HG03039 (cell line): ENCODE measurements around the gene OR5AK2.
"Not testable (repeated sequence)": the region's sequence is repeated elsewhere in the genome, so short reads cannot be mapped to it uniquely, and the experiment has no call there.

ENCODE experiments used
- ATAC-seq: cut with Tn5 transposase; IDR thresholded peaks from one replicate; pipeline ENCODE4 v1.9.1; 2021; ENCODE audit warnings: mild to moderate bottlenecking, moderate library complexity; ENCODE audit not compliant: unreplicated experiment

OR5AK2 gene

DNA sequence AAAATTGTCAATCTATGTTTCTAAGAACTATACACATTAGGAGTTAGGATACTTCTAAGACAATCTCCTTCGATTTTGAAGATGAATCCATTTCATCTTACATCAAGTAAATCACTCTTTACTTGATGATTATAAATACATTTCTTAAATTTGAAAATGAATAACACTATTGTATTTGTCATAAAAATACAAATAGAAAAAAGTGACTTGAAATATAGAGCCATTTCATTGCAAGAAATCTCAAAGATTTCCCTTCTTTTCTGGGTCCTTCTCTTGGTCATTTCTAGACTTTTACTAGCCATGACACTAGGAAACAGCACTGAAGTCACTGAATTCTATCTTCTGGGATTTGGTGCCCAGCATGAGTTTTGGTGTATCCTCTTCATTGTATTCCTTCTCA is at the start of gene OR5AK2:
Gene OR5AK2, plus strand, starts transcription at position 301 of the 400 bp plus-strand sequence. Its CDS starts 0 bp downstream, at position 301.
- no peak for ATAC-seq

GRCh38 chr11:56945526-56945925 is 43.2 kb upstream of the OR5AK2 start:
- ATAC-seq, result not testable (repeated sequence)

DNA sequence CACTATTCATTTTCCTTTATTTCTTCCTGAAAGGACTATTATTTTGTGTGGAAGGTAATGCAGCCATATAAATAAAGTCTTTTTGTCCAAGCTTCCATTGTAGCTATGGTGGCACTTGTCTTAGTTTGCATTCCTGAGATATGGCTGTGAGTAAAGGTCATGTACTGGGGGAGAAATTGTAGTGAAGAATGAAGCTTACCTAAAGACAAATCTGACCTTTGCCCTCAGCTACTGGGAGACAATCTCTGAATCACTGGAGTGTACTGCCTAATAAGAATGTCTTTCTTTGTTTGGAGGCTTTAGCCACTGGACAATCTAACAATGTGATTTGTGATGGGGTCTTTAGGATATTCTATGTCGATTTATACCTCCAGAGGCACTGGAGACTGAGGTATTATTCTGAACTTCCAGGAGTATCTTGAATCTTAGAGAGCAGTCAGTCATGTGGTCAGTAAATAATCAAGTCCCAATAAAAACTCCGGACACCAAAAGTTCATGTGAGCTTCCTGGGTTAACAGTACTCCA is 39.7 kb upstream of the OR5AK2 start:
- ATAC-seq, result no peak

GRCh38 chr11:56950510-56950909 is 38.2 kb upstream of the OR5AK2 start:
- ATAC-seq, result no peak

GRCh38 chr11:56953907-56954306 is 34.8 kb upstream of the OR5AK2 start:
- ATAC-seq, result not testable (repeated sequence)

- ATAC-seq, result no peak
Observed at GRCh38 chr11:56961609-56962008, 27.1 kb upstream of the OR5AK2 start.

DNA sequence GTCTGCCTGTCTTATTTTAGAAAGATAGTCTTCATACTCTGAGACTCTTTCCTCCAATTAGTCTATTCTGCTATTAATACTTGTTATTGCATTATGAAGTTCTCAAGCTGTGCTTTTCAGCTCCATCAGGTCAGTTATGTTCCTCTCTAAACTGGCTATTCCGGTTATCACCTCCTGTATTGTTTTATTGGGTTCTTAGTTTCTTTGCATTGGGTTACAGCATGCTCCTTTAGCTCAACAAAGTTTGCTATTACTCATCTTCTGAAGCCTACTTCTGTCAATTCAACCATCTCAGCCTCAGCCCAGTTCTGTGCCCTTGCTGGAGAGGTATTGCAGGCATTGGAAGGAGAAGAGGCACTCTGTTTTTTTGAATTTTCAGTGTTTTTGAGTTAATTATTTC is 21.0 kb upstream of the OR5AK2 start:
- ATAC-seq, result no peak

DNA sequence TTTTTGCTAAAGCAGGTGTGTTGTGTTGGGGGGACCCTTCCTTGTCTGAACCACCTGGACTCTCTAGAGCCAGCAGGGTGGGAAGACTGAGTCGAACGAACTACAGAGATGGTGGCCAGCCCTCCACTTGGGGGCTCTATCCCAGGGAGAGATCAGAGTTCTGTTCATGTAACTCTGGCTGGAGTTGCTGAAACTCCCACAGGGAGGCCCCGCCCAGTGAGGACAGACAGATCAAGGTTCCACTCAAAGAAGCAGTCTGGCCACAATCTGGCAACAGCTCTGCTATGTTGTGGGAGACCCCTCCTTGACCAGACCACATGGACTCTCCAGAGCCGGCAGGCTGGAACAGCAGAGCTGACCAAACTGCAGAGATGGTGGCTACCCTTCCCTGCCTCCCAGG is 20.2 kb upstream of the OR5AK2 start:
- no peak for ATAC-seq

GRCh38 chr11:56977314-56977713 is 11.4 kb upstream of the OR5AK2 start:
- ATAC-seq, result no peak

DNA sequence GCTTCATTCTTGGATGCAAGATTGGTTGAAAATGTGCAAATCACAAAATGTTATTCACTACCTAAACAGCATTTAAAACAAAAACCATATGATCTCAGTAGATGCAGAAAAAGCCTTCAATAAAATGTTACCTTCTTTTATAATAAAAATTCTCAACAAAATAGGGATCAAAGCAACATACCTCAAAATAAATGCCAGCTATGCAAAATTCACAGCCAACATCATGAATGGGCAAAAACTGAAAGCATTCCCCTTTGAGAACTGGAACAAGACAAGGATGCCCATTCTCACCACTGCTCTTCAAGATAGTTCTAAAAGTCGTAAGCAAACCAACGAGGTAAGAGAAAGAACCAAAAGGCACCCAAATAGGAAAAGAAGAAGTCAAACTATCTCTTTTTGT is 2.0 kb downstream of the OR5AK2 start:
- ATAC-seq, result no peak

GRCh38 chr11:56994532-56994931 is 5.8 kb downstream of the OR5AK2 start:
- ATAC-seq, result no peak

DNA sequence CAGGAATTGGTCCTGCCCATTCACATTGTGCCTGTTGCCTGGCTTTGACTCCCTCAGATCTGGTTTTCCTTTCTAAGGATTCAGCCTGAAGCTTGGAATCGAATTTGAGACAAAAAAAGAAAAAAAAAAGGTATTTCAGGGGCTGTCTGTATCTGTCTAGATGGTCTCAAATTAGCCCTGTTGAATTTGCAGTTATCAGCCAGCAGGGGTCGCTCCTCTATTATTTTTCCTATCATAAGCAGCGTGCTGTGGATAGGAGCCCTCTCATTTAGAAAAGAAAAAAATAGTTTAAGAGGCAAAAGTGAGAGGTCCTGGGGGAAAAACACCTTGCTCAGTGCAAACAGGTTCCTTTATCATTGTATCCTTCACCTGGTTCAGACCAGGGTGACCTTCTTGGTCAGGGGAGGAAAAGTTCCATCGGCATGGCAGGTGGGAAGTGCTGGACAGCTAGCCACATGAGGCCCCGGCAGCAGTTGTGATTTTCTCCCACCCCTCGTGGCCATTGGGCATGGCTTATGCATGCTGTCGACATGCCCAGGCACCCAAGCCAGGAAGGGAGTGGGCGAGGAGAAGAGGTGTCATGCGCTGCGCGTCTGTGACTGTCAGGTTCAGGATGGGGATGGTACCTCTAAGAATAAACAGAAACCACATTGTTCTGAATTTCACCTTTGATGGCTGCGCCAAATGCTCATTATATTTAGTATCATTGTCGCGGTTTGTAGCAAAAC is 13.1 kb downstream of the OR5AK2 start:
- ATAC-seq, result no peak

DNA sequence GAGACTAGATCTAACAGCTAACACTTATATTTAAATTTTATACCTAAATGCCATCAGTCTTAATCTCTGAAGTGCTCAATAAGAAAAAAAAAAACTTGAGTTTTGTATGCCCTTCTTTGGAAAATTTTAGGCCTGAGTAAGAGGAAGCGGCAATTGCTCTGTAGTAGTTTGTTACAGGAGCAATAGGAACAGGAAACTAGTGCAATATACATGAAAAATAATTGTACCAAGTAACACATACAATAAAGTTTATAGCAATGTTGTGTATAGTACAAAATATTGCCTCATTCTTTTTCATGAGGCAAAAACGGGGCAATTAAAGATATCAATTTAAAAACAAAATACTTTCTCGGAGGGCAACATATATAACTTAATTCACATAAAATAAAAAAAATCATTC is 19.7 kb downstream of the OR5AK2 start:
- ATAC-seq, result no peak

DNA sequence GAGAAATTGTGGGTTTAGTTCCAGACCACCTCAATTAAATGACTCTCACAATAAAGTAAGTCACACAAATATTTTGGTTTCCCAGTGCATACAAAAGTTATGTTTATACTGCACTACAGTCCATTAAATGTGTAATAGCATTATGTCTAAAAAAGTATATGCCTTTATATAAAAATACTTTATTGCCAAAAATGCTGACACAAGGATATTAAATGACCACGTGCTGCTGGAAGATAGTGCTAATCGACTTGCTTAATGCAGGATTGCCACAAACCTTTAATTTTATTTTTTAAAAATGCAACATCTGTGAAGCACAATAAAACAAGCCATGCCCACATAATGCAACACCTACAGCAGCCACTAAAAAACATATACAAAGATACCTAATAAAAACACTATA is 27.0 kb downstream of the OR5AK2 start:
- ATAC-seq, result no peak

DNA sequence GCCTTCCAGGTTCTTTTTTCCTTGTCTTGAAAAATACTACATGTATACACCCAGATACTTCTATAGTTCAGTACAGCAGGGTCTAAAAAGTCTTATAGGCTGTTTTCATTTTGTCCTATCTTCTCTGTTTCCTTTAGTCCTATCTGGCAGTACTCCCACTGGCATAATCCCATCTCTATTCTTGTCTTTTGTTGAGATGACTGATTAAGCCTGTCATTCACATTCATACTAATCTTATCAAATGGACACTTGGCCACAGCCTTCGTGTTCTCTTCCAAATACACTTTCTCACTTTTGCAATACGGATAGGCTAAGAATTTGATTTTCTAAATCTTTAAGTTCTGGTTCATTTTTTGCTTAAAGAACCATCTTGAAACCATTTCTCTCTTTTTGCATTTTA is 42.8 kb downstream of the OR5AK2 start:
- no peak for ATAC-seq
